Epithelial cell of proximal tubule (primary cell): Measurements from ENCODE around the gene SRGAP3. TPM values are rescaled to one million over a fixed set of nuclear protein-coding genes. Genes with fewer than 3 reads are reported as not detected.

Source experiments
- DNase-seq: peaks from one replicate; pipeline ENCODE4 v3.0.0-alpha.2; 2011; ENCODE audit warnings: low read depth
- H3K4me3 ChIP-seq: 2 replicates; pipeline ENCODE4 v1.5.1; 2011; ENCODE audit warnings: low read depth, mild to moderate bottlenecking, low read length
- total RNA-seq: library from RNA; depleted of rRNA; stranded (reverse); fragments of >200 nt; gene quantifications from 2 replicates; pipeline ENCODE4 v1.2.3, GENCODE V29; 2015
- TF ChIP-seq, protein P1 (sequence below): conservative IDR thresholded peaks from 2 replicates; pipeline ENCODE4 v1.5.1; 2012; ENCODE audit warnings: low read depth, mild to moderate bottlenecking, low read length

SRGAP3 gene
- total RNA-seq, 1 donor from 2014 or later, result 3.4 TPM

- TF ChIP-seq, protein P1, sequence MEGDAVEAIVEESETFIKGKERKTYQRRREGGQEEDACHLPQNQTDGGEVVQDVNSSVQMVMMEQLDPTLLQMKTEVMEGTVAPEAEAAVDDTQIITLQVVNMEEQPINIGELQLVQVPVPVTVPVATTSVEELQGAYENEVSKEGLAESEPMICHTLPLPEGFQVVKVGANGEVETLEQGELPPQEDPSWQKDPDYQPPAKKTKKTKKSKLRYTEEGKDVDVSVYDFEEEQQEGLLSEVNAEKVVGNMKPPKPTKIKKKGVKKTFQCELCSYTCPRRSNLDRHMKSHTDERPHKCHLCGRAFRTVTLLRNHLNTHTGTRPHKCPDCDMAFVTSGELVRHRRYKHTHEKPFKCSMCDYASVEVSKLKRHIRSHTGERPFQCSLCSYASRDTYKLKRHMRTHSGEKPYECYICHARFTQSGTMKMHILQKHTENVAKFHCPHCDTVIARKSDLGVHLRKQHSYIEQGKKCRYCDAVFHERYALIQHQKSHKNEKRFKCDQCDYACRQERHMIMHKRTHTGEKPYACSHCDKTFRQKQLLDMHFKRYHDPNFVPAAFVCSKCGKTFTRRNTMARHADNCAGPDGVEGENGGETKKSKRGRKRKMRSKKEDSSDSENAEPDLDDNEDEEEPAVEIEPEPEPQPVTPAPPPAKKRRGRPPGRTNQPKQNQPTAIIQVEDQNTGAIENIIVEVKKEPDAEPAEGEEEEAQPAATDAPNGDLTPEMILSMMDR, result peak; percentile 18
- no peak overlapping the region for H3K4me3 ChIP-seq
- no peak for DNase-seq
Measured at GRCh38 chr3:8954938-8955763, 294.3 kb downstream of the SRGAP3 start.

DNA sequence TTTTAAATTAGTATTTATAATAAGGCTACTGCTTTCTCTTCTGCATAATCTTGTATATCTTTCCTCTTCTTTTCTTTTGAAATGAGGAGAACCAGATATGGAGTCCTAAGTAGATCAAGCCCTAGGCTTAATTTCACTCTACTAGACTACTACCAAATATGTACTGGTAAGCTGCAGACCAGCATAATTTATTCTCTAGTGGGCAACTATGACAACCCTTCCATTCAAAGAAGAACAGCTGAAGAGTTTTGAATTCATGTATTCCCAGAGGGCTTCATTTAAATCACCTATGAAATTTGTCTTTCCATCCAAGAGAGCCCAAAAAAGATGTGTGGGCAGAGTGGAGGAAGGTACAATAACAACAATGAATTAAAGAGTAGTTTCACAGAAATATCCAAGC, 296.1 kb downstream of the SRGAP3 start:
- TF ChIP-seq, protein P1, result no peak
- no peak overlapping the region for H3K4me3 ChIP-seq
- no peak for DNase-seq

GRCh38 chr3:8952130-8952529, 297.3 kb downstream of the SRGAP3 start:
- TF ChIP-seq, protein P1, result no peak
- DNase-seq, result no peak
- no peak overlapping the region for H3K4me3 ChIP-seq

GRCh38 chr3:8945890-8946600, 303.4 kb downstream of the SRGAP3 start:
- H3K4me3 ChIP-seq, result no peak overlapping the region
- no peak for DNase-seq
- TF ChIP-seq, protein P1, result no peak

GRCh38 chr3:8942746-8943488, 306.5 kb downstream of the SRGAP3 start:
- TF ChIP-seq, protein P1, result no peak
- no peak overlapping the region for H3K4me3 ChIP-seq
- no peak for DNase-seq

- TF ChIP-seq, protein P1, result no peak
- DNase-seq, result no peak
- no peak overlapping the region for H3K4me3 ChIP-seq
Measured at GRCh38 chr3:8942115-8942514, 307.3 kb downstream of the SRGAP3 start.
